GM19193 (cell line): Measurements from ENCODE around the gene ARMC7.

Experiments used
- POLR2A ChIP-seq: IDR thresholded peaks from 4 replicates; pipeline ENCODE4 v1.6.1; 2011; ENCODE audit not compliant: insufficient read depth, insufficient read length; ENCODE audit errors: extremely low read depth

ARMC7 gene

DNA sequence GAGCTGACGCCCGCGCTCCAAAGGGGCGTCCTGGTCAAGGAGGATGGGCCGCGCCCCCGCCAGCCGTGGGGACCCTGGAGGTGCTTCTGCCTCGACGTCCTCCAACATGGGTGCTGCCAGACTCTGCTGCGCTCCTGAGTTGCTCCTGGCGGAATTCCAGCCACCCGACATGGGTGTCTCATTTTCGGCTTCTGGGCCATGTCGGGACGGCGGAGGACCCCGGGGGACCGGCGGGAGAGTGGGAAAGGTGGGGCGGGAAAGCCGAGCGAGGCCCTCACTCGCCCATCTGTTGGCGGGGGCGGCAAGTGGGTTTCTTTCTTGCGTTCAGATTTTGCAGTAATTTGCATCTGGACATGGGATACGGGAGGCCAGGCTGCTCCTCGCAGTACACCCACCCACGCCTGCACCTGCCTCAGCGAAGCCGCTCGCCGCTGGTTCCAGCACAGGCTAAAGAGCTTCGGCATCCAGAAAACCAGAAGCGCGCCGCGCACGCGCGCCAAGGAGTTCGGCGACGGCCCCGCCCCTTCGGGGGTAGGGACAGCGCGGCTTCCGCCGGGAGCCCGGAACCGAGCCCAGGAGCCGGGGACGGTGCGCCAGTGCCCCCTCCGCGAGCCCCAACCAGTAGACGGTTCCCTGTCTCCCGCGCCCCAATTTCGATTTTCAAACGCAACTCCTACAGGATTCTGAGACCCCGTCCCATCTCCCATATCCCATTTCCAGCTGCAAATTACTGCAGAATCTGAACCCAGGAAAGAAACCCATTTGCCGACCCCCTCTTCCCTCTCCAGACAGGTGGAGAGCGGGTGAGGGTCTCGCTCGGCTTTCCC, at the start of gene ARMC7:
TSS of gene ARMC7 (plus strand) at position 563 of the 827 bp plus-strand sequence. CDS start 320 bp downstream, outside the sequence.
- peak; percentile 94 for TF ChIP-seq POLR2A

DNA sequence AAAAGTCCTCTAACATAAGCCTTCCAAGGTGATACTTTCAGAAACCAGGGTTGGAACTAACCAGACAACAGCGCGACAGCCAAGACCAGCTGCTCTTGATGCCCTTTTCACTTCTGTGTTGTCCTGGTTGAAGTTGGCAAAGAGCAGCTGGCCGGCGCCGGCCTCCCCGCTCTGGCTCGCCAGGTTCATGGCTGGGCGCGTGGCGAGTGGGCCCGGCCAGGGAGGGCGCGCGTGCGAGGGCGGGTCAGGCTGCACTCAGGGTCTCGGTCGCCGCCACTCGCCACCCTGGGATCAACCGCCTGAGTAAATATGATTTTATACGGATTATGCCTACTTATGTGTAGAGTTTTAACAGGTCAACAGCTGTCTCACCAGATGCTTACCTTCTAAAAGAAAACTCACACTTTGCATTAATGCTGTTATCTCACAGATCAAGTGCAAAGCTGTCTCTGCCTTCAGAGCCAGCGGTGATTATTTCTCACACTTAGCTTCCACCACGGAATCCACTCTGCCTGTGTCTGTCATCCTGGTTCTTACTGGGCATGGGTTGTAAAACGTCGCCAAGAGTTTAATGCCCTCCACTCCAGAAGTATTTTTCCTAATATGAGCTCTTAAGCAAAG, 49.2 kb upstream of the ARMC7 start:
- TF ChIP-seq POLR2A, result no peak

DNA sequence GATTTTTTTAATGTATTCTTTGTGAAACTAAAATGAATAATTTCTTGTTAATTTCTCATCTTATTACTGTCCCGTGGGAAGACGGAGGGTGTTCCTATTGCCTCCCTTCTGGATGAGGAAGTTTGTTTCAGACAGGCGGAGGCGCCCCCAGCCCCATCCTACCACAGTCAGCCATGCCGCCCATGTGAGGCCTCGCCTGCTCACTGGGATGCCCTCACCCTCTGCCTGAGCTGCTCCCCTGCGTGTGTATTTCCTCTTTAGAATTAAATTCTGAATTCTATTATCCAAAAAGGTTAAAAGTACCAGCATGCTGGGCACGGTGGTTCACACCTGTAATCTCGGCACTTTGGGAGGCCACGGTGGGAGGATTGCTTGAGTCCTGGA, 48.7 kb upstream of the ARMC7 start:
- no peak for TF ChIP-seq POLR2A

DNA sequence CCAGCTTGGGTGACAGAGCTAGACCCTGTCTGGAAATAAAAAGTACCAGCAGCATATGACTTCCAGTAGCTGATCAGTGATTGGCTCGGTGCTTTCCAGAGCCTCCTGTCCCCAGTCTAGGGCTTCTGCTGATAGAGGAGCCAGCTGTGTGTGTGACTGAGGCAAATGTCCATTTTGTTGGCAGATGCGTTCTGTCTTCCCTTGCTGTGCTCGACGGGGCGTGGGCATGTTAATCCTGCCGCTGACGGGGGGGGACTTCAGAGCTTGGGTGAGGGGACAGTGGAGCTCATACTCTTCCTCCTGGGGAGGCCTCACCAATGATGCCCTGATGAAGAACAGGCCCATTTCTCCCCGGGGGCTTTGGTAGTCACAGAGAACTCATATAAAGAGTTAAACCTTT, 48.2 kb upstream of the ARMC7 start:
- TF ChIP-seq POLR2A, result no peak

DNA sequence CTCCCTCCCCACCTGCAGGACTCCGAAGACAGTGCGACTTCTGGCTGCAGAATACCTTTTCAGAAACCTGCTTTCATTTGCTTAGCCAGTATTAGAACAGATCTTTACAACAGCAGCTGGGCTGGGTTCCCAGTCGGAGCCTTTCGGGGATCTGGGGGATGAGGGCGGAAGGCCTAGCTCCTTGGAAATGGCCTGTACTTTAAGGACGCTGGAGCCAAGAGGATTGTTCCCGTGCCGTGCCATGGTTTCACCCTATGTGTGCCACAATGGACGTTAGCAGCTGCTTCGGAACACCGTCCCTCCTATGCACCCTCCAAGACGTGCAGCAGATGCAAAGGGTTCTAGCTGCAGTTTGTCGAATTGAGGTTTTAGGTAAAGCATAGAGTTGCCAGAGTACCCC, 46.6 kb upstream of the ARMC7 start:
- no peak for TF ChIP-seq POLR2A

DNA sequence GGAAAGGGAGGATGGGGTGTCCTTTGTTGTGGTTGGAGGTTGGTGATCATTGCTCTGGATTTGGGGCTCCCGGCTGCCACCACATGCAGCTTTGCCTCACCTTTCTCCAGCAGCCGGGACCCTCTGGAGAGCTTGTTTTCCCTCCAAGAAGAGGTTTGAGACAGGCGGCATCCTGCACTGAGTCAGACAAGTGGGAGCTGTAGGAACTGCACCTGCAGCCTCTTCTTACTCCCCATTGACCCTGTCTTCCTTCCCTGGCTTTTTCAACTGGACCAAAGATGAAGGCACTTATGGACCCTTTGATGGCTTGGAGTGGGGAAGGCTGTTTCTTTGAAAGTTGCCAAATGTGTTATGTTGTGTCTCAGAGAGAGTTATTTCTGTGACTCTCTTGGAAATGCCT, 46.1 kb upstream of the ARMC7 start:
- no peak for TF ChIP-seq POLR2A

DNA sequence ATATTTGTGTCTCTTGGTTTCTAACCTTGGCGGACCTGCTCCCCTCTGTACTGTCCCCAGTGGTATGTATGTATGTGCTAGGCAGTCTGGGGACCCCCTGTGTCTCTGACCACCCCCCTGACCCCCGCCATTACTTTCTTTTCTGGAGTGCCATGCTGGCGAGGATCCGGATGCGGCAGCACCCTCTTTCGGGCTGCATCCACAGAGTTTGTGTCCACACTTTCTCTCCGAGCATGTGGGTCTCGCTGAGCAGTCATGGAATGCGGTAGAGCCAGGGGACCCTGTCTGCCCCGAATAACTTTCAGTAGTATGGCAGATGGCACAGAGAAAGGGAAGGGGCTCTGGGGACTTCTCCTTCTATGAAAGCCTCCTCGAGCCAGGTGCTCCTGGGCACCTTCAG, 45.7 kb upstream of the ARMC7 start:
- no peak for TF ChIP-seq POLR2A

DNA sequence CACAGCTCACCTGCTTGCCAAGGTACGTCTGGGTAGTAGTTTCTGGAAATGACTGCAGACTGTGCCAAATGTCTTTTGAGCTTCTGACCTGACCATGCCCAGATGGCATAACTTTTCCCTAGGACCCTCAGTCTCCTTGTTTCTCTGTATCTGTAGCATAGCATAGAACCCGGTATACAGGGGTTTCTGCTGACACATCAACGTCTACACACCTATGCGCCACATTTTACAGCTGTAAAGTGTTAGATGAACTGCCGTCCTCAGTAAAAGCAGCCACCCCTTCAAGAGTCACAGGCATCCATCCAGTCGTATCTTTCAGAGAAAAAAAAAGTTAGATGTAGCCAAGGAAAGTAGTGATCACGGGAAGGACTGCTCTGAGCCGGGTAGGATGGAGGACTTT, 45.3 kb upstream of the ARMC7 start:
- TF ChIP-seq POLR2A, result no peak

DNA sequence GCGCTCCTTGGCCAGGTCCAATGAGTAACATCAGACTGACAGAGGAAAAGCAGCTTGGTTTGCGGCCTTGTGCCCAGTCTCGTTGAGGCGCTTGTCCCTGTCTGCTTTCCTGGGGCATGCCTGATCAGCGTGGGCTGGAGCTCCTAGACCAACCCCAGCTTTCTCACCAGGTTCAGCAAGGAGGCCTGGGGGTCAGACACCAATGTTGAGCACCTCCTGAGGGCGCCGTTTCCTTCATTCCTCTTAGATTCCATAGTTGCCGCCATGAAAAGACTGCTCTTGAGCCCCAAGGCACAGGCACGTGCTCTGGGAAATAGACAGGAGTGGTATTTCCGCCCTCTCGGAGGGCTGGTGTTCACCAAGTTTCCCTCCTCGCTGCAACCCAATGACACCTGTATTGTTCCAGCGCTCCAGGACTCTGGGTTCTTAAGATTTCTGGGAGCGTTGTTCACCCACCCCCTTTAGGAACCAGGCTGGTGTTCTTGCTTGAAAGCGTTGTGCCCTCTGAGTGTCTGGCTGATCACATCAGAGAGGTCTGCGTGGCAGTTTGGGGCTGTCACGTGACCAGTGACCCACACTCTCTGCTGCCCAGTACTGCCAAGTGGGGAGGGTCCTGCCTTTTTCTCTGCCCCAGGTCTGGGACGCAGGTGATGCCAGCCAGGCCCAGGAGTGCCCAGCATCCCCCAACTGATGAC, 44.8 kb upstream of the ARMC7 start:
- TF ChIP-seq POLR2A, result no peak

DNA sequence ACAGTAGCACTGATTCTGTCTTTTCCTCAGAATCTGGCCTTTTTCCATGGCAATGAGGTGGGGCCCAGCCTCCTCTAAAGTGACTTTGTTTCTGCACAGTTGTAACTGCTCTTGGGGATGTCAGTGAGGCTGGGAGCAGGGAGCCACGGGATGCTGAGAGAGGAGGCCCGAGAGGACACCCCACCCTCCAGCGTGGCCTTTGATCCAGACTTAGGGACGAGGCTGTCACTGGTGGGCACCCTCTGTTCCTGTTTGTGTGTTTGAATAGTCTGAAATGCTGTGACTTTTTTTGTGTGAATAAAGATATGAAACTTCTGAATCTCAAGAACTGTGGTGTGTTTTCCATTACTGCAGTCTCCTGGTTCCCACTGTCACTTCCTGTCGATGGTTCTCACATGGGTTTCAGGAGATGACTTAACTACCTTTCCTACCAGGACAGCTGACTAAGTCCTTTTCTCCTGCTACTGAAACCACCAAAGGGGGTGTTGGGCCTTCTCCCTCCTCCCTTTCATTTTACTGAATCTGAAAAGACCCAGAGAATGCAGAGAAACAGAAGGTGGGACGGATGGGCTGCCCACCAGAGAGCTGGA, 44.1 kb upstream of the ARMC7 start:
- TF ChIP-seq POLR2A, result no peak

DNA sequence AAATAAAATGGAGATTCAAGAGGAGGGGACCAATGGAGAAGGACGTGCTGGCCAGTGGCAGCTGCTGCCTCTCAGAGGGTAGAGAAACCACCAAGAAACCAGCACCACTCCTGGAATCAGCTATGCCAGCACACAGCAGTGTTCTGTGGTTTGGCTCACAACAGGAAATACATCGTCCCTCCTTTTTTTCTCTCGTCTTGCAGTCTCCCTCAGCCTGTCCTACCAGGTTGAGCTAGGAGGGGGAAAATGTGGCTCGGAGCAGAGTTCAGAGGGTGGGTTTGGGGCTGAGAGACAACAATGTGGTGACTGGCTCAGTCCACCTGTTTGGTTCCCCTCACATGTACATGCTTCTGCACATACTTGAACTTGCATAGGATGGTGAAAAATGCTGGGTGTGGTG, 41.9 kb upstream of the ARMC7 start:
- TF ChIP-seq POLR2A, result no peak

DNA sequence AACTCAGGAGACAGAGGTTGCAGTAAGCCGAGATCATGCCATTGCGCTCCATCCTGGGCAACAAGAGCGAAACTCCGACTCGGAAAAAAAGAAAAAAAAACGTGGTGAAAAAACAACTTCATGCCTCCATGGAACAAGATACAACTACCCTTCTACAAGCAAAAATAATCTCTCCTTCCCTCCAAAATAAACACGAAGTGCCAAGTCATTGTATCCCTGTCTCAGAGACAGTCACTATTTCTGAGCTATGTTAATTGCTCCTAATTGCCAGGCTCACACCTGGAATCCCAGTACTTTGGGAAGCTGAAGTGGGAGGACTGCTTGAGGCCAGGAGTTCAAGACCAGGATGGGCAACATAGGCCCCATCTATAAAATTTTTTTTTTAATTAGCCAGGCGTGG, 41.0 kb upstream of the ARMC7 start:
- TF ChIP-seq POLR2A, result no peak

DNA sequence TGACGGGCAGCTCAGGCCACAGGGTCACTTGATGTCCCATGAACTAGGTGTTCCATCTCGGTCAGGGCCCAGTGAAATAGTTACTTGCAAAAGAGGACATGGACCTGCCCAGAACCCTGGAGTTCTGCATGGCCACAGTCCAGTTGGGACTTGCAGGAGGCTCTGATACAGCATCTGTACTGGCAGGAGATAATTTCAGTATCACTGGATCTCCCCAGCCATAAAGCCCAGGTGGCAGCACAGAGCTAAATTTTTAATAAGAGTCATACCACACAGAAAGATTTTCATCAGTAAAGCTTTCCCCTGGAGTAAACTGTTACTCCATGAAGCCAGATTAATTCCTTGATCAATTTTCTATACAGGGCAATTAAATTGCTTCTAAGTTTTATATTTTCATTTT, 40.0 kb upstream of the ARMC7 start:
- TF ChIP-seq POLR2A, result no peak

DNA sequence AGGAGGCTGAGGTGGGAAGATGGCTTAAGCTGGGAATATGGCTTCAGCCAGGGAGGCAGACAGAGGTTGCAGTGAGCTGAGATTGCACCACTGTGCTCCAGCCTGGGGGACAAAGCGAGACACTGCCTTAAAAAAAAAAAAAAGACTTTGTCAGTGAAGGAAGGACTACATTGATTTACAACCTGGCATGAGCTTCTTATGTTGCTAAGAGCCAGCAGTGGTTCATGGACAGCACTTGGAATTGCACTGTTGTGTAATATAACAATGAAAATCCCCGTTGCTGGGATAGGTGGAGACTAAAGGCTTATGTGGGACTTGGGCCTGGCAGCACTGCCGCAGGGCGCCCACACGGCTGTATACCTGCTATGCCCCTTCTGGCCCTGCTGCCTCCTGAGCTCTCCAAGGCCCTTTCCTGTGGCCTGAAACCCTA, 36.1 kb upstream of the ARMC7 start:
- TF ChIP-seq POLR2A, result no peak

DNA sequence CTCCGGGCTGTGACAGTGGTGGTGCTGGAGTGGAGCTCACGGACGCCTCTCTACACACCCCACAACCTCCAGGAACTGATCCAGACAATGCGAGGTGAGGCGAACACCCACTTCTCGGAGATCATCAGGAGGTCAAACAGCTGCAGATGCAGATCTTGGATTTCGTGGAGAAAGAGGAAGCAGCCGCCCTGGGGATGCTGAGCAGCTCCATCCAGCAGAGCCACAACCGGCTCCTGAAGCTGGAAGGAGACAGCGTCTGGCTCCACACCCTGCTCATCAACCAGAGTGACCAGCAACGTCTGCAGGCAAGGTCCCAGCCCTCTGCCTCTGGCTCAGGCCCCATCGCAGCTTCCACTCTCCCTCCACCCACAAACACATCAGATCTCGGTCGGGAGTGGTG, 35.2 kb upstream of the ARMC7 start:
- TF ChIP-seq POLR2A, result no peak
